HPDE6-E6E7 (cell line): ENCODE measurements around the gene ATP2C2.
"Not testable (repeated sequence)": the region's sequence is repeated elsewhere in the genome, so short reads cannot be mapped to it uniquely, and the experiment has no call there.

Experiments used
- DNase-seq: peaks from one replicate; pipeline ENCODE4 v3.0.0; 2011; ENCODE audit warnings: missing footprints; ENCODE audit errors: extremely low spot score

The ATP2C2 gene

DNA sequence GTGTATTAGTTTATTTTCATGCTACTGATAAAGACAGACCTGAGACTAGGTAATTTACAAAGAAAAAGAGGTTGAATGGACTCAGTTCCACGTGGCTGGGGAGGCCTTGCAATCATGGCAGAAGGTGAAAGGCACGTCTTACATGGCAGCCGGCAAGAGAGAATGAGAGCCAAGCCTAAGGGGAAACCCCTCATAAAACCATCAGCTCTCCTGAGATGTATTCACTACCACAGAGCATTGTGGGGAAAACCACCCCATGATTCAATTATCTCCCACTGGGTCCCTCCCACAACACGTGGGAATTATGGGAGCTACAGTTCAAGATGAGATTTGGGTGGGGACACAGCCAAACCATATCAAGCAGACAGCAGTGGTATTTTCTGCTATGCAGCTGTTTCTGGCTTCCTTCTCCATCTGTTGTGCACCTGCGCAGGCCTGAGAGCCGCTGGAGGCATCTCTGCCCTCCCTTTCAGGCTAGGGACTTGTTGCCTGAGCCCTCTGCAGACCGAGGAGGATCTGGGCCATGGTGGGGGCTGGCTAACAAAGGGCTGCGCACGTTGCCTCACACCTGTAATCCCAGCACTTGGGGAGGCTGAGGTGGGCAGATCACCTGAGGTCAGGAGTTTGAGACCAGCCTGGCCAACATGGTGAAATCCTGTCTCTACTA, 82.8 kb downstream of the ATP2C2 start:
- not testable (repeated sequence) for DNase-seq

DNA sequence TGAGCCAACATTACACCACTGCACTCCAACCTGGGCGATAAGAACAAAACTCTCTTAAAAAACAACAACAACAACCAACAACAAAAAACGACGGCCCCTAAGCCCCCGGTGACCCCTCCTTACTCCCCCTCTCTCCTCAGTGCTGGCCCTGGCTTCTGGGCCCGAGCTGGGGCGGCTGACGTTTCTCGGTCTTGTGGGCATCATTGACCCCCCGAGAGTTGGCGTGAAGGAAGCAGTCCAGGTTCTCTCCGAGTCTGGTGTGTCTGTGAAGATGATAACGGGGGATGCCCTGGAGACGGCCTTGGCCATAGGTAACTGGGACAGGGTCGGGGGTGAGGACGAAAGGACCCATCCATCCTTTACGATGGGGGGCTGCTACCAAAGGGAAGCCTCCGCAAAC, 83.4 kb downstream of the ATP2C2 start:
- no peak for DNase-seq

DNA sequence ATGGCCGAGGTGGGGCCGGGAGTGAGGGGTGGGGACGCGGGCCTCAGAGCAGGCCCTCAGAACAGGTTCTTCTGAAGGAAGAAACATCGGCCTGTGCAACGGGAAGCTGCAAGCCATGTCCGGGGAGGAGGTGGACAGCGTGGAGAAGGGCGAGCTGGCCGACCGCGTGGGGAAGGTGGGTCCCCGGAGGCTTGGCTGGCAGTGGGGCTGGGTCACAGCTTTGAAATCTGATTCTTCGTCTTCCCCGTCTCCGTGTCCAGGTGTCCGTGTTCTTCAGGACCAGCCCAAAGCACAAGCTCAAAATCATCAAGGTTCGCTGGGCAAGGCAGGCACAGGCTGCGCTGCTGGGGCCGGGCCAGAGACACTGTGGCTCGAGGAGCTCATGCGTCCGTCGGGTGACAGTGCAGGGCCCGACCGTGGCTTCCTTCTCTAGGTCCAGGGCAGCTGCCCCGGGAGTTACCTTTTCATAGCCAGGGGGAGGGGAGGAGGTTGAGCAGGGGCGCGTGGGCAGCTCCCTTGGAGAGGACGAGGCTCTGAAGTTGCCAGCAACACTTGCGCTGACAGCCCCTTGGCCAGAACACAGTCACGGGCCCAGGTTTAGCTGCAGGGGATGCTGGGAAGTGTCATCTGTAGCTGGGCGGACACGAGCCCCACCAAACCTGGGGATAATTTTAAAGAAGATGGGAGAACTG, 84.9 kb downstream of the ATP2C2 start:
- no peak for DNase-seq

DNA sequence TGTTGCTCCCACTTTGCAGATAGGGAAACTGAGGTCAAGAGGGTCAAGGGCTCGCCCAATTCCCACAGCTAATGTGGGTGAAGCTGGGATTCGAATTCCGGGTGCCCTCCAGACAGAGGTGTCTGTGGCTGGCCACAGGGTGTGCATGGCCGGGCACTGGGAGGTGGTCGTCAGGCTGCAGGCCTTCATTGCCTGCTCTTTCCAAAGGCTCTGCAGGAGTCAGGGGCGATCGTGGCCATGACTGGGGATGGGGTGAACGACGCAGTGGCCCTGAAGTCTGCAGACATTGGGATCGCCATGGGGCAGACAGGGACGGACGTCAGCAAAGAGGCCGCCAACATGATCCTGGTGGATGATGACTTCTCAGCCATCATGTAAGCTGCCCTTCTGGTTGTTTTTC, 86.3 kb downstream of the ATP2C2 start:
- no peak for DNase-seq

DNA sequence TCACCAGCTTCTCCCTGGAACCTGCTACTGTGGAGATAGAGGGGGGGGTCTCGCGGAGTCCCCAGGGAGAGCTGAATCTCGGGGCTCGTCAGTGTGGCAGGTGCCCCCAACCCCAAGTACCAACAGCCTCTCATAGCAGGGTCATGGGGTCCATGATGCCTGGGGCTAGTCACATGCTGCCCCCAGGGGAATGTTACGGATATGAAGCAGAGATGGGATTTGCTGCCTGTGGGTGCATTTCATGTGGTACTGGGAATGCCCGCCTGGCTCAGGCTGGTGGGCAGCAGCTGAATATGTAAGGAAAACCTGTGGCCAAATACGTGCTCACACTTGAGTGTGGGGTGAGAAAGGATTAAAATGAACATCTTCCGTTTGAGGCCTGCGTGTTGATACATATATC, 86.7 kb downstream of the ATP2C2 start:
- no peak for DNase-seq

DNA sequence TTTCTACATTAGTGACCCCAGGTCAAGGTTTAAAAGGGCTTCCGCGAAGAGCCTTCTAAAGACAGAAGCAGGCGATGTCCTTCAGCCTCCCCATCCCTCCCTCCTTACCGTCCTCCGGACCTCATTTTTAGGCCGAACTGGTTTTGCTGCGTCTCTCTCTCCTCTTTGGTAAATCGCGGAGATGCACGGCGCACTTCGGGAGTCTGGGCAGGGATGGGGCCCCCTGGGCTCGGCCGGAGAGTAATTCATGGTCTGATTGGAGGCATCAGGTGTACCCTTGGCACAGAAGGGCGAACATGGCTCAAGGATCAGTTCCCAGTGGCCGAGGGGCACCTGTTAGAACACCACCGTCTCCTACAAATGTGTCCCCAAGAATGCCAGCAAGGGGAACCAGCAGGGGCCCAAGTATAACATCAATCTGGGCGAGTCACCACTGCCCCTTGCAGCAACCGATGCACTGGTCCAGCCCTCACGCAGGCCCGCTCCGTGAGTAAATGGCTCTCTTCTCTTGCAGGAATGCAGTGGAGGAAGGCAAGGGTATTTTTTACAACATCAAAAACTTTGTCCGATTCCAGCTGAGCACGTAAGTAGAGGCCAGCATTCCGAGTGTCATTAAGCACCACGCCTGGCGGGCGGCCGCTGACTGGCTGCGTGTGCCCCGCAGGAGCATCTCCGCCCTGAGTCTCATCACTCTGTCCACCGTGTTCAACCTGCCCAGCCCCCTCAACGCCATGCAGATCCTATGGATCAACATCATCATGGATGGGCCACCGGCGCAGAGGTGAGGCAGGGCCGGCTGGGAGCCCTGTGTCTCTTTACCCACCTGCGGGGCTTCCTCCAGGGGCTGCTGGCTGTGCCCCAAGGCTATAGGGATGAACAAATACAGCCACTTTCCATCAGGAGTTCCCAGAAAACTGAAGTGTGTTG, 90.5 kb downstream of the ATP2C2 start:
- no peak for DNase-seq

DNA sequence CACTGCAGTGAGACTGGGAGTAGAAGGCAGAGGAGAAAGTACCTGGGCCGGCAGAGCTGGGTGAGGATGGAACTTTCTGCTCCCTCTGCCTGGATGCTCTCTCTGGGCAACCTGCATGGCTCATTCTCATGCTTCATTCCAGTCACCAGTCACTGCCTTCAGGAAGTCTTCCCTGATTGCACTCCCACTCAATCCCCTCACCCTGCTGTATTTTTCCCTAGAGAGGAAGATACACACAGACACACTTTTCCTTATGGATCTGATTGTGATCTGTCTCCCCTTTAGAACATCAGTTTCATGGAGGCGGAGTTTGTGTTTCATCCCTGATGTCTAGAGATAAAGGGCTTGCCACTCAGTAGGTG, 91.2 kb downstream of the ATP2C2 start:
- DNase-seq, result no peak

DNA sequence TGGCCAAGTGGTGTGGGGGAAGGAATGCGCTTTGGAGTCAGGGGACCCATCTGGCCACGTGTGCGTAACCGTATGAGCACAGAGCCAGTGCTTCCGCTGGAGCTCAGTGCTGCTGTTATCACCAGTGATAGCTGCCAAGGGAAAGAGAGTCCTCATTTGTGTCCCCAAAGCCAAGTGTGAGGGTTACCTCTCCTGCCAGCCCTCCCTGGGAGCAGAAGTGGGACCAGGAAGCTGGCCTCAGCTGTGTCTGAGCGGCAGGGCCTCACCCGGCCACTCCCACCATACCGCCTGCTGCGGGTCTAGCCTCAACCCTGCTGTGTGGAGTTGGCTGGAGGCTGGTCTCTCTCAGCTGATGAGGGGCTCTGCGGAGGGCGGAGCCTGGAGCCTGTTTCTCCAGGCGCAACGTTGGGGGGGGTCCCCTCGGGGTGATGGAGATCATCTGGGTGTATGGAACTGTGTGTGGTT, 91.6 kb downstream of the ATP2C2 start:
- no peak for DNase-seq

DNA sequence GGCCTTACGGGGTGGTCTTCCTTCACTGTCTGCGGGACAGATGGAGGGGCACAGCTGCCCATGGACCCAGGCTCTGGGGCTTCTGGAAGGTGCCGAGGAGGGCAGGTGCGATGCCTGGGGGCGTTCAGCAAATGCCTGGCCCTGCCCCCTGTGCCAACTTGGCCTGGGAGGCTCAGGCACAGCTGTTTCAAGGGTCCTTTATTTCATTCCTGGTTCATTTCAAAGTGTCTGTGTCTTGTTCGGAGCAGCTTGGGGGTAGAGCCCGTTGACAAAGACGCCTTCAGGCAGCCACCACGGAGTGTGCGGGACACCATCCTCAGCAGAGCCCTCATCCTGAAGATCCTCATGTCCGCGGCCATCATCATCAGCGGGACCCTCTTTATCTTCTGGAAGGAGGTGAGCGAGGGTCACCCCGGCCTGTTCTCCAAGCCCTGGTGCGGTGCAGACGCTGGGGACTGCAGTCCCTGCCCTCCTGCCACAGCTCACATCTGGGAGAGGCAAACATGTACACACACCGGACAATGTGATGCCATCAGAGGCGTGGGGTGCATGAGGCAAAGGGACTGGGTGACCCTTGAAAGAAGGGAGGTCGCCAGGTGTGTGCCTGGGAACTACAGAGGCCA, 92.2 kb downstream of the ATP2C2 start:
- no peak for DNase-seq

DNA sequence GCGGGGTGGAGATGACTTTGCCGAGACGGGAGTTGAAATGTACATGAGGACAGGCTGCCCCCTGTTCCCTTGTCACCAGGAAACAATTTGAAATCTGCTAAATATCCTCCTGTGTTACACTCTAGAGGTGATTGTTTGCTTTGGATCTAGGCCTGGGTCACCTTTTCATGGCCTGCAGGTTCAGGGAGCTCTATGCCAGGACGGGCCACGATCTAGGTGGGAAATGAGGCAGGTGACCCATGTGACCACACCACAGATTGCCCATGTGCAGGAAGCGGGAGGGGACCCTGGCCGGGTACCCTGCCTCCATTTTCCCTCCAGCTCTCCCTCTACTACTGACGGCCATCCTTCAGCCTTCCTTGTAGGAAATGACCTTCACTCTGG, 92.7 kb downstream of the ATP2C2 start:
- no peak for DNase-seq

DNA sequence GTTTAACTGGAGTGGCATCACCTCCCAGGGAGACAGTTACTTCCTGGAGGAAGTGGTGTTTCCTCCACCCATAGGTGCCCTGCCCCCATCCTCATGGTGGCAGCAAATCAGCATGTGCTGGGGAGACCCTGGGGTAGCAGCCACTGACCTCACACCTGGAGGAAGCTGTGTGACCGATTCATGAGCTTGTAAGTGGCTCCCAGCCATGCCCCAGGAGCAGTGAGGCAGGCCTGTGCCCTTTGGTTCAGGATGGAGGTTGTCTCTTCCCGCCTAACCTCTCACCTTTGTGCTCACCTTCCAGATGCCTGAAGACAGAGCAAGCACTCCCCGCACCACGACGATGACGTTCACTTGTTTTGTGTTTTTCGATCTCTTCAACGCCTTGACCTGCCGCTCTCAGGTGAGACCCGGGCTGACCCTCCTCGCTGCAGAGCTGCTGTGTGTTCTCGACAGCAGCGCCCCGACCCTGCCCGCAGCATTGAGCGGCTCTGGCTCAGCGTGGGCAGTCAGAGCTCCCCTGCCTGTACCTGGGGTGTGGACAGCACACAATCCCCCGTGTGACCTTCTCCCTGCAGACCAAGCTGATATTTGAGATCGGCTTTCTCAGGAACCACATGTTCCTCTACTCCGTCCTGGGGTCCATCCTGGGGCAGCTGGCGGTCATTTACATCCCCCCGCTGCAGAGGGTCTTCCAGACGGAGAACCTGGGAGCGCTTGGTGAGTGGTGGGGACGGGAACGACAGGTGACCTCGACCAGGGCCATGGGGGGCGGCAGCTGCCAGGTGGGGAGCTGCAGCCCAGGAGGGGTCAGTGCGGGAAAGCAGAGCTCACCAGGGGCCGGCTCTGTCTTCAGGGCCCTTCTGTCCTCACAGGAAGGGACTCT, 93.3 kb downstream of the ATP2C2 start:
- DNase-seq, result no peak

DNA sequence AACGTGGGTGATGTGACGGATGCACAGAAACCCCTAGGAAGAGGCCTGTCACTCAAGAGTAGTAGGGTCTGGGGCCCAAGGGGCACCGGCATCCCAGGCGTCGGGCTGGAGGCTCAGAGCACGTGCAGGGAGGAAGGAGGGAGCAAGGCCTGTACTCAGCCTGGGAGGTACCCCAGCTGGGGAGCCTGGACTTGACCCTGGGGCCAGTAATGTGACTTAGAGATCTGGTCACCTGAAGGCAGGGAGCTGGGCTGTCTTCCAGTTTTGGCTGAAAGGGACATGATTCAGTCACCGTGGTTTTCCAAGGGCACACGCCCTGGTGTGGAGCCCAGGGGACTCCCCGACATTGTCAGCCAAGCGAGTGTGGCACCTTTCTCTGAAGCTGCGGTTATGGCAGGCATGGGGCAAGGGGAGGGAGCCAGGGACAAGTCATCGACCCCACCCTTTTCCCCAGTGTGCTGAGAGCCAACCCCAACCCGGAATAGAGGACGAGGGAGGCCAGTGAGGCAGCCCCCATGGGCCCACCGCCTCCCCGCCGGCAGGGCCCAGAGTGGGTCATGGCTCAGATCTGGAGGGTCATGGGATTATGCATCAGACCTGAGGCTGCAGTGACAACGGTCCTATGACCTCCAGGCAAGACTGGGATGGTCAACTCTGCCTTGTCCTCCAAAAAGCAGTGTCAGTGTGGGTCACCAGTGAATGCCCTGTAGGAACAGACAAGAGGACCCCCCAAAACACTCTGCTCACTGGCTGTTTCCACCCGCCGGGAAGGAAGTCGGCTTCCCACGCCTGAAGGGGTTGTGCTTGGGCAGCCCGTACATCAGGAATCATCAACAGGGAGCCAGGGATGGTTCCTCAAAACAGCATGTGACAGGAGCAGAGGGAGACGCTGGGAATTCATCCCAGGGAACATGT, 94.2 kb downstream of the ATP2C2 start:
- no peak for DNase-seq

DNA sequence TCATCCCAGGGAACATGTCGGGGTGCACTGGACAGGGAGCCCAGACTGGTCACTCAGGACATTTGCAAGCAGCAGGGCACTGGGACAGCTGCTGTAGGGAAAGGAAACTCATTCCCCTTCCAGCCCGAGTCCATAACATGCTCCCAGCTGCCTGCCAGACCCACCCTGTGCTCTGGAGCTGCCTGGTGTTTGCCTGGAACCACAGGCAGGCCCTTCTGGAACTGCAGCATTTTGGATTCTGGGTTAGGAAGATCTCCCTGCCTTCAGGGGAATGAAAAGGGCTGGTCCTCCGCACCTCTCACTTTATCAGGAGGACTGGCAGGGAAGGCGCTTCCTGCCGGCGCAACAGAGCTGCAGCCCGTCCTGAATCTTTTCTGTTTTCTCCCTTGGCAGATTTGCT, 94.9 kb downstream of the ATP2C2 start:
- no peak for DNase-seq

DNA sequence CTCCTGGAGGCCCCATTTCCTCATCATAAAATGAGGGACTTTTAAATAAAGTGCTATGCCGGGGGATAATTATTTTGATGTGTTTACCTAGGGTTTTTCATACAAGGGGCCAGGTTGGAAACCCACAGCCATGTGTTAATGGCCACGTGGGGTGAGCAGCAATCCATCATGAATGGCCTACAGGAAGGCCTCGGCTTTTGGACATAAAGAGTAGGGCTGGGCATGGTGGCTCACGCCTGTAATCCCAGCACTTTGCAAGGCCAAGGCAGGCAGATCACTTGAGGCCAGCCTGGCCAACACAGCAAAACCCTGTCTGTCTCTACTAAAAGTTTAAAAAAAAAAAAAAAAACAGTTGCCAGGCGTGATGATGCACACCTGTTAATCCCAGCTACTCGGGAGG, 95.8 kb downstream of the ATP2C2 start:
- DNase-seq, result no peak

DNA sequence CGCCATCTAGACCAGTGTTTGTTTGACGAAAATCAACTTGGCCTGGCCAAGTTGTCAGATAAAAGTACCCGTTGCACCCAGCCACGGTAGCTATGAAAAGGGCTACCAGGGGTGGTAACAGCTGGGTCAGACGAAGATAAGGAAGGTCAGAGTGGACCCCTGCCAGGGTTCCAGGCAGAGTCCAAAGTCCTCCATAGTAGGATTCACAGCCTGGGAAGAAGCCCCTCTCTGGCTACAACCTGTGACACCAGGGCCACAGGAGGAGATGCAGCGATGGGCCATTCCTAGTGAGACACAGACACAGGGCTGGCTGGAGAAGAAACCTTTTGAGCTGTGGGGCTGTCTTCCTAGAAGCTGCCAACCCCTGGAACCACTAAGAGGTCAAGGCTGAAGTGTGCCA, 96.8 kb downstream of the ATP2C2 start:
- no peak for DNase-seq

DNA sequence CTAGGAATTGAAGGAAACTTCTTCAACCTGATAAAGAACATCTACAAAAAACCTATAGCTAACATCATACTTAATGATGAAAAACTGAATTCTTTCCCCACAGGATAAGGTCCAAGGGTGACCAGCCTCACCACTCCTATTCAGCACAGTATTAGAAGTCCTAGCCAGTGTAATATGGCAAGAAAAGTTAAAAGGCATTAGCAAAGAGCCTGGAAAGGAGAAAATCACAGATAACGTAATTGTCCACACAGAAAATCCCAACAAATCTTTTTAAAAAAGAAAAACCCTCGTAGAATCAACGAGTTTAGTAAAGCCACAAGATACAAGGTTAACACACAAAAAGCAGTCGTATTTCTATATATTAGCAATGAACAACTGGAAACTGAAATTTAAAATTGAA, 98.4 kb downstream of the ATP2C2 start:
- DNase-seq, result no peak

DNA sequence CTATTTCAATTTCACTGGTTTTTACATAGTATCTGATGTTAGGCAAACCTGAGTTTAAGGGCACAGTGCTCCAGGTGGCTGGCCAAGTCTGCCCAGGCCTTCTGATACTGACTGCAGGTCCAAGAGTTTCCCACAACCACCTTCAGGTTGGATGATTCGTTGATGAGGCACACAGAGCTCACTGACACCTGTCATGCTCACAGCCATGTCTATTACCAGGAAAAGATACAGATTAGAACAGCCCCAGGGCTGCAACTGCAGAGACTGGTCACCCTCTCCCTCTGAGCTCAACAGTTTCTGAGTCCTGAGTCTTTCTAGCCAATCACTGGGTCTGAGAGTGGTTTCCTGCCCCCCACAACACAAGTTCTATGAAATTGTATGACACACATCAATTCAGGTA, 98.9 kb downstream of the ATP2C2 start:
- DNase-seq, result no peak

DNA sequence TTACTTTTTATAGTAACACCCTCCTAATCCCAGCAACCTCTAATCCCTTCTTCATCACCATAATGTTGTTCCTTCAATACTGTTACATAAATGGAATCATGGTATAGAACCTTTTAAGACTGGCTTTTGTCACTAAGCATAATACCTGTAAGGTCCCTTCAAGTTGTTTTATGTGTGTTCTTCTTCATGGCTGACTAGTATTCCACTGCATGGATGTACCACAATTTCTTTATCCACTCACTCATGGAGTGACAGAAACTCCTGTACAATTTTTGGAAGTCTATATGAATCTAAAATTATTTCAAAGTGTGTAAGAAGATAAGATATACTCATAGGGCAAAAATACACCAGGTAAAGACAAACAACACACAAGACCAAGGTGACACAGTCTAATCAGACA, 99.4 kb downstream of the ATP2C2 start:
- no peak for DNase-seq

DNA sequence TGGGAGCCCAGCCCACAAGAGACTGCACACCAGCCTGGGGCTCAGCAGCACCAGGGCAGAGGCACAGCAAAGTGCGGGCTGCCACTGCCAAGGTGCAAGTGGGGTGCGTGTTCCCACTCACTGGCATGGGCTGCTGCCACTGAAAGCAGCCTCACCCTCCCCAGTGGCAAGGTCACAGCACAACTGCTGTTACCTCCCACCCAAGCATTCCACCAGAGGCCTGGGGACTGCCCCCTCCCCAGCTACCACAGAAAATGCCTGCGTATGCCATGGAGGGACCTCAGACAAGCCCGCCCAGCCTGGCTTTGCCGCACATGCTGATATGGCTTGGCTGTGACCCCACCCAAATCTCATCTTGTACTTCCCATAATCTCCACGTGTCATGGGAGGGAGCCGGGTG, 103.0 kb downstream of the ATP2C2 start:
- no peak for DNase-seq

DNA sequence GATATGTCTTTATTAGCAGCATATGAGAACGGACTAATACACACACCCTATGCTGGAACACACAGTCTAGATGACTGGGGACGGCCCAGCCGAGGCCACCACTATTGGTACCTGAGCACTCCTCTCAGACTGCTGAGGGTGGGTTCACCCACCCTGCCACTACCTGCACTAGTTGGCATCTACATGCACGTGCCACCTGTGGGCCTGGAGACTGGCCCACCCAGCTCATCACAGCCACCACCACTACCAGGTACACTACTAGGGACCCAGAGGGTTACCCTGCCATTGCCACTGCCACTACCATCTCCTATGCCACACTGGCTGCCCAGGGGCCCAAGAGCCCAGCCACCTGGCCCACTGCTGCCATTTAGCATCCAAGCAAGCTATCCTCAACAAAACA, 103.6 kb downstream of the ATP2C2 start:
- no peak for DNase-seq
